NCI-H774 (cell line): ENCODE measurements around the gene CEACAM19.

Experiments
- DNase-seq: peaks from one replicate; lab custom pipeline; 2025; lab: John Stamatoyannopoulos, UW

The CEACAM19 gene

DNA sequence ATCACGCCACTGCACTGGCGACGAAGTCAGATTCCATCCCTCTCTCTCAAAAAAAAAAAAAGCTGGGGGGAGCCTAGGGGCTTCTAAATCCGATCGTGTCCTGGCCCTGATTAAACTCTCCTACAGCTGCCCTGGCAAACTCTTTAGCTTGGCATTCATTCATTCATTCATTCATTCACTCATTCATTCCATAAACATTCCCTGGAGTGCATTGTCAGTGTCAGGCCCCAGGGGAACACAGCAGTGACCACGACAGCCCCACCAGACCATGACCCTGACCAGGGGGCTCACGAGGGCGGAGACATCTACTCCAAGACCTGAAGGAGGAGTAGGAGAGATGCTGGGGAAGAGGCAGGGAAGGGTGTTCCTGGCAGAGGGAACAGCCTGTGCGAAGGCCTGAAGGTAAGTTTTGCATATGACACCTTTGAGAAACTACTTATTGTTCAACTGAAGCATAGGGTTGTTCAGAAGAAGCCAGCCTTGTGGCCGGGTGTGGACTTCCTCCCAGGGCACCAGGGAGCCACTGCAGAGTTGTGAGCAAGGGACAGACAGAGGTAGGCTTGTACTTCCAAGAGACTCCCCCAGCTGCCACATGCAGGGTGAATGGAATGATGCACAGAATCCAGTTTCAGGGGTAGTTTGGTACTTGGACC lies 52.1 kb downstream of the CEACAM19 start:
- DNase-seq = no peak

- peak; percentile 33 for DNase-seq
Measured at GRCh38 chr19:44723952-44724319, 52.7 kb downstream of the CEACAM19 start.

GRCh38 chr19:44725251-44725650 lies 54.0 kb downstream of the CEACAM19 start:
- no peak for DNase-seq

DNA sequence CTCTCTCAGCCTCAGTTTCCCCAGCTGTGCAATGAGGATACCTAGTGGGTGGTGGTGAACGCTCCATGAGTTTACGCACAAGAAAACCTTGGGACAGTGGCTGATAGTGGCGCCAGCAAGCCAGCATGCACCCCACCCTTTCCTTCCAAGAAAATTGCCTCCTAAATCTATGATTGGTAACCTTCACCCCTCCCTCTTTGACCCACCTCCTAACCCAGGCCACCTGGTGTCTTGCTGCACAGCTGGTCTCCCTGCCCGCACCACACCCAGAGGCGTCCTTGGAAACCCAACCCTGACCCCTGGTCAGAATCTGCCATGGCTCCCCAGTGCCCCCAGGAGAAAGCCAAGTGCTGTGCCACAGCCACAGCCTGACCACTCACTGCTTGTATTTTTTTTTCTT lies 54.4 kb downstream of the CEACAM19 start:
- DNase-seq = no peak

DNA sequence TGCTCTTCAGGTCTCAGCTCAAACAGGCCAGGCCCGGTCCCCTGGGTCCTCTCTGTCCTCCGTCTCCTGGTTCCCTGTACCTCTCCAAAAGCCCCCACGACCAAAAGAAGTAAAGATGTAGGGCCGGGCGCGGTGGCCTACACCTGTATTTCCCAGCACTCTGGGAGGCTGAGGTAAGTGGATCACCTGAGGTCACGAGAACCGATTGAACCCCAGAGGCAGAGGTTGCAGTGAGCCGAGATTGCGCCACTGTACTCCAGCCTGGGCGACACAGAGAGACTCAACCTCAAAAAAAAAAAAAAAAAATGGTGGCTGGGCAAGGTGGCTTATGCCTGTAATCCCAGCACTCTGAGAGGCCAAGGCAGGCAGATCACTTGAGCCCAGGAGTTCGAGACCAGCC lies 55.2 kb downstream of the CEACAM19 start:
- no peak for DNase-seq

- no peak for DNase-seq
Measured at GRCh38 chr19:44728178-44728577, 56.9 kb downstream of the CEACAM19 start.

GRCh38 chr19:44729516-44730033 lies 58.3 kb downstream of the CEACAM19 start:
- no peak for DNase-seq

GRCh38 chr19:44731081-44731480 lies 59.8 kb downstream of the CEACAM19 start:
- DNase-seq = no peak

- no peak for DNase-seq
Measured at GRCh38 chr19:44731622-44732021, 60.3 kb downstream of the CEACAM19 start.

GRCh38 chr19:44732235-44733014 lies 61.1 kb downstream of the CEACAM19 start:
- no peak for DNase-seq
